ENCODE results near the gene TEX19. TPM values are rescaled to one million over a fixed set of nuclear protein-coding genes. Genes with fewer than 3 reads are reported as not detected.

TEX19 gene
- total and polyA plus RNA-seq, 10 donors = not detected

GRCh38 chr17:82388223-82388921, 29.3 kb downstream of the TEX19 start:
- intact Hi-C loops (cut with DNase I; ENCODE audit: low total_unique reads) = no loop called here
- H3K4me1 ChIP-seq = peaks cover 0 to 29% (median 5%) of the 10 kb centered on the region in 6 donors
- 75 to 80% (median 75%) methylated on average over 23 to 34 of the region's 34 CpGs for WGBS, 5 donors
- no peak for TF ChIP-seq POLR2A (IDR thresholded peaks at IDR 0.05)
- TF ChIP-seq, protein P1, sequence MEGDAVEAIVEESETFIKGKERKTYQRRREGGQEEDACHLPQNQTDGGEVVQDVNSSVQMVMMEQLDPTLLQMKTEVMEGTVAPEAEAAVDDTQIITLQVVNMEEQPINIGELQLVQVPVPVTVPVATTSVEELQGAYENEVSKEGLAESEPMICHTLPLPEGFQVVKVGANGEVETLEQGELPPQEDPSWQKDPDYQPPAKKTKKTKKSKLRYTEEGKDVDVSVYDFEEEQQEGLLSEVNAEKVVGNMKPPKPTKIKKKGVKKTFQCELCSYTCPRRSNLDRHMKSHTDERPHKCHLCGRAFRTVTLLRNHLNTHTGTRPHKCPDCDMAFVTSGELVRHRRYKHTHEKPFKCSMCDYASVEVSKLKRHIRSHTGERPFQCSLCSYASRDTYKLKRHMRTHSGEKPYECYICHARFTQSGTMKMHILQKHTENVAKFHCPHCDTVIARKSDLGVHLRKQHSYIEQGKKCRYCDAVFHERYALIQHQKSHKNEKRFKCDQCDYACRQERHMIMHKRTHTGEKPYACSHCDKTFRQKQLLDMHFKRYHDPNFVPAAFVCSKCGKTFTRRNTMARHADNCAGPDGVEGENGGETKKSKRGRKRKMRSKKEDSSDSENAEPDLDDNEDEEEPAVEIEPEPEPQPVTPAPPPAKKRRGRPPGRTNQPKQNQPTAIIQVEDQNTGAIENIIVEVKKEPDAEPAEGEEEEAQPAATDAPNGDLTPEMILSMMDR (IDR thresholded peaks at IDR 0.05 in 8 of 11, conservative IDR thresholded peaks at IDR 0.05 in 3 of 11) = no peak
- peak in 2 of 3 donors; percentile 18 to 65 for TF ChIP-seq POLR2AphosphoS5 (IDR thresholded peaks at IDR 0.05)
- peaks cover 0 to 43% (median 32%) of the 10 kb centered on the region in 7 donors for H3K27me3 ChIP-seq (replicated peaks in 1 of 7)
- H3K9me3 ChIP-seq = no peaks in the 10 kb centered on the region
- no peak overlapping the region for H3K27ac ChIP-seq
- H3K36me3 ChIP-seq = peaks cover 0 to 26% (median 15%) of the 10 kb centered on the region in 6 donors
- DNase-seq = no peak
- H3K4me3 ChIP-seq = no peak overlapping the region

GRCh38 chr17:82388922-82389283, 29.9 kb downstream of the TEX19 start:
- intact Hi-C loops (cut with DNase I; ENCODE audit: low total_unique reads) = no loop called here
- no peak for DNase-seq
- Histone ChIP-seq H3K9me3 (no peaks in the 10 kb centered on the region), H3K4me3 (no peak overlapping the region), H3K27ac (no peak overlapping the region), H3K36me3 (peaks cover 0 to 30% (median 18%) of the 10 kb centered on the region in 6 donors), H3K27me3 (replicated peaks in 1 of 7) (peaks cover 0 to 37% (median 27%) of the 10 kb centered on the region in 7 donors), H3K4me1 (peaks cover 0 to 29% (median 5%) of the 10 kb centered on the region in 6 donors)
- TF ChIP-seq POLR2AphosphoS5 (IDR thresholded peaks at IDR 0.05) (no peak), POLR2A (IDR thresholded peaks at IDR 0.05) (no peak)
- TF ChIP-seq, protein P1 (IDR thresholded peaks at IDR 0.05 in 8 of 11, conservative IDR thresholded peaks at IDR 0.05 in 3 of 11) = no peak
- 63 to 88% (median 75%) methylated on average over 20 to 21 of the region's 21 CpGs for WGBS, 5 donors

DNA sequence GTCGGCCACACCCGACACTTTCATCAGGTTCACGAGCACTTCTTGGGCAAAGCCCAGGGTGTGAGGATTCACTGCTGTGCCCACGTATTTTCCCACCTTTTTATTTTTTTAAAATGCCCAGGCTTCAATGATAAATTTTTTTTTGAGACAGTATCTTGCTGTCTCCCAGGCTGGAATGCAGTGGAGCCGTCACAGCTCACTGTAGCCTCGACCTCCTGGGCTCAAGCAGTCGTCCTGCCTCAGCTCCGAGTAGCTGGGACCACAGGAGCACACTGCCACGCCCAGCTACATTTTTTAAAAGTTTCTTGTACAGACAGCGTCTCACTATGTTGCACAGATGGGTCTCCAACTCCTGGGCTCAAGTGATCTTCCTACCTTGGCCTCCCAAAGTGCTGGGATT, 30.3 kb downstream of the TEX19 start:
- Histone ChIP-seq H3K4me1 (peaks cover 0 to 29% (median 5%) of the 10 kb centered on the region in 6 donors), H3K9me3 (no peaks in the 10 kb centered on the region), H3K36me3 (peaks cover 0 to 34% (median 20%) of the 10 kb centered on the region in 6 donors), H3K4me3 (no peak overlapping the region), H3K27ac (no peak overlapping the region), H3K27me3 (replicated peaks in 1 of 7) (peaks cover 0 to 33% (median 22%) of the 10 kb centered on the region in 7 donors)
- WGBS, 5 donors = 88 to 92% (median 90%) methylated on average over 10 of the region's 10 CpGs
- intact Hi-C loops (cut with DNase I; ENCODE audit: low total_unique reads) = no loop called here
- TF ChIP-seq POLR2A (IDR thresholded peaks at IDR 0.05) (no peak), POLR2AphosphoS5 (IDR thresholded peaks at IDR 0.05) (no peak)
- TF ChIP-seq, protein P1 (IDR thresholded peaks at IDR 0.05 in 8 of 11, conservative IDR thresholded peaks at IDR 0.05 in 3 of 11) = no peak
- no peak for DNase-seq

- Histone ChIP-seq H3K27me3 (replicated peaks in 1 of 7) (peaks cover 0 to 24% (median 13%) of the 10 kb centered on the region in 7 donors), H3K4me3 (no peak overlapping the region), H3K4me1 (peaks cover 0 to 24% (median 5%) of the 10 kb centered on the region in 6 donors), H3K9me3 (no peaks in the 10 kb centered on the region), H3K36me3 (peaks cover 0 to 42% (median 23%) of the 10 kb centered on the region in 6 donors), H3K27ac (no peak overlapping the region)
- TF ChIP-seq, protein P1 (IDR thresholded peaks at IDR 0.05 in 8 of 11, conservative IDR thresholded peaks at IDR 0.05 in 3 of 11) = no peak
- no peak for TF ChIP-seq POLR2AphosphoS5 (IDR thresholded peaks at IDR 0.05)
- TF ChIP-seq POLR2A (IDR thresholded peaks at IDR 0.05) = no peak
- intact Hi-C loops (cut with DNase I; ENCODE audit: low total_unique reads) = no loop called here
- DNase-seq = no peak
- 88 to 95% (median 92%) methylated on average over 23 to 32 of the region's 34 CpGs for WGBS, 5 donors
Observed at GRCh38 chr17:82390015-82390859, 31.2 kb downstream of the TEX19 start.

Measured in spleen (tissue), 11 donors.